PC-9 (cell line): ENCODE data around the gene PRUNE2. TPM values are rescaled to one million over a fixed set of nuclear protein-coding genes. Genes with fewer than 3 reads are reported as not detected.
A peak's percentile ranks its signal among the peaks of the same experiment; 100 is the strongest.

Experiments used
- BruUV-seq: library from RNA; stranded (reverse); fragments of 400-500 nt; replicated peaks from 2 replicates; lab custom pipeline; 2021; lab: Mats Ljungman, UMichigan
- CTCF ChIA-PET: fragments of 300-600 bp; sonication (Branson Sonifier 250); formaldehyde crosslinking; loops from one replicate; lab custom pipeline; 2022; ENCODE audit warnings: antibody characterized with exemption; lab: Charles Lee
- POLR2A ChIA-PET: fragments of 300-600 bp; sonication (Branson Sonifier 250); formaldehyde crosslinking; loops from one replicate; lab custom pipeline; 2022; ENCODE audit warnings: antibody characterized with exemption; ENCODE audit not compliant: unreplicated experiment; lab: Charles Lee
- DNase-seq, 2 experiments: peaks; one replicate each; pipeline versions ENCODE4 v3.0.0 to v3.0.0-alpha.2; 2015 to 2022; ENCODE audit warnings: mixed read lengths in 1 of 2
- H2AFZ ChIP-seq: fragments of 200-600 bp; sonication (generic); 2 replicates; pipeline ENCODE4 v1.8.1; 2017; ENCODE audit warnings: antibody characterized with exemption
- H3F3A ChIP-seq: fragments of 200-600 bp; sonication (generic); 2 replicates; pipeline ENCODE4 v1.8.1; 2017; ENCODE audit warnings: antibody characterized with exemption, mild to moderate bottlenecking, low read depth; ENCODE audit not compliant: insufficient read depth
- H3K27ac ChIP-seq: fragments of 200-600 bp; sonication (generic); 2 replicates; pipeline ENCODE4 v1.6.1; 2016; ENCODE audit warnings: mixed run types
- H3K27me3 ChIP-seq: fragments of 200-600 bp; sonication (generic); 2 replicates; pipeline ENCODE4 v1.6.1; 2016; ENCODE audit warnings: low read depth, mixed run types; ENCODE audit not compliant: insufficient read depth
- H3K36me3 ChIP-seq: fragments of 200-600 bp; sonication (generic); 2 replicates; pipeline ENCODE4 v1.6.1; 2016; ENCODE audit warnings: low read depth, mixed run types
- H3K4me1 ChIP-seq: fragments of 200-600 bp; sonication (generic); replicated peaks from 2 replicates; pipeline ENCODE4 v1.6.1; 2016; ENCODE audit warnings: mixed run types; ENCODE audit not compliant: insufficient read depth
- H3K4me2 ChIP-seq: fragments of 200-600 bp; sonication (generic); 2 replicates; pipeline ENCODE4 v1.6.1; 2017; ENCODE audit warnings: mixed run types
- H3K4me3 ChIP-seq: fragments of 200-600 bp; sonication (generic); 2 replicates; pipeline ENCODE4 v1.6.1; 2016; ENCODE audit warnings: mixed run types
- H3K79me2 ChIP-seq: fragments of 200-600 bp; sonication (generic); 2 replicates; pipeline ENCODE4 v1.6.1; 2017; ENCODE audit warnings: low read depth, mixed run types
- H3K9me2 ChIP-seq: fragments of 200-600 bp; sonication (generic); 2 replicates; pipeline ENCODE4 v1.8.1; 2017; ENCODE audit warnings: mild to moderate bottlenecking; ENCODE audit not compliant: insufficient read depth
- H3K9me3 ChIP-seq: fragments of 200-600 bp; sonication (generic); 2 replicates; pipeline ENCODE4 v1.8.1; 2016; ENCODE audit warnings: low read depth; ENCODE audit not compliant: insufficient read depth
- H4K20me1 ChIP-seq: fragments of 200-600 bp; sonication (generic); 2 replicates; pipeline ENCODE4 v1.8.1; 2017; ENCODE audit not compliant: insufficient read depth
- CTCF ChIP-seq: fragments of 200-600 bp; sonication (generic); conservative IDR thresholded peaks from 2 replicates; pipeline ENCODE4 v1.6.1; 2017; ENCODE audit warnings: mixed run types, antibody characterized with exemption, mild to moderate bottlenecking, moderate library complexity
- EZH2 ChIP-seq: fragments of 200-600 bp; sonication (generic); IDR thresholded peaks from 2 replicates; pipeline ENCODE4 v1.8.0; 2017; ENCODE audit warnings: antibody characterized with exemption, low read depth
- intact Hi-C: fragments of 100-400 bp; cut with micrococcal nuclease; formaldehyde crosslinking; loops from one replicate; pipeline ENCODE4 v1.10.0; 2022; ENCODE audit not compliant: unreplicated experiment
- total RNA-seq: library from RNA; stranded (reverse); gene quantifications from 2 replicates; pipeline ENCODE4 v1.2.3, GENCODE V29; 2021

Gene PRUNE2
- total RNA-seq, 1 experiment from 2014 or later: 0.20 TPM

GRCh38 chr9:76642074-76642473 is 263.8 kb downstream of the PRUNE2 start:
- no peak overlapping the region for H2AFZ ChIP-seq
- H3F3A ChIP-seq: no peaks in the 10 kb centered on the region
- DNase-seq: peak in 1 of 2 experiments; percentile 4
- ChIA-PET CTCF (no interaction called here), POLR2A (no interaction called here)
- no peak overlapping the region for H3K4me3 ChIP-seq
- no peaks in the 10 kb centered on the region for H3K27me3 ChIP-seq
- no peak overlapping the region for H3K4me2 ChIP-seq
- no TSS peak for BruUV-seq
- intact Hi-C loops: no loop called here
- H3K36me3 ChIP-seq: no peaks in the 10 kb centered on the region
- no peaks in the 10 kb centered on the region for H3K79me2 ChIP-seq
- no peaks in the 10 kb centered on the region for H3K9me3 ChIP-seq
- no peak for TF ChIP-seq EZH2
- H3K9me2 ChIP-seq: no peaks in the 10 kb centered on the region
- no peak overlapping the region for H3K27ac ChIP-seq
- no peaks in the 10 kb centered on the region for H4K20me1 ChIP-seq
- no peaks in the 10 kb centered on the region for H3K4me1 ChIP-seq

GRCh38 chr9:76638001-76638400 is 267.9 kb downstream of the PRUNE2 start:
- no peak for TF ChIP-seq CTCF
- no peak for TF ChIP-seq EZH2
- BruUV-seq: no TSS peak
- no peaks in the 10 kb centered on the region for H3K36me3 ChIP-seq
- H3K79me2 ChIP-seq: no peaks in the 10 kb centered on the region
- no peaks in the 10 kb centered on the region for H4K20me1 ChIP-seq
- H3F3A ChIP-seq: no peaks in the 10 kb centered on the region; the same call in 1 of the 2 replicates
- H3K9me3 ChIP-seq: no peaks in the 10 kb centered on the region
- no peak for DNase-seq
- H3K4me2 ChIP-seq: no peak overlapping the region
- H3K4me1 ChIP-seq: peaks cover 16% of the 10 kb centered on the region
- POLR2A ChIA-PET: no interaction called here
- no peaks in the 10 kb centered on the region for H3K9me2 ChIP-seq
- no peaks in the 10 kb centered on the region for H3K27me3 ChIP-seq
- 0 out of 2 replicates have a peak overlapping the region, but pooled peaks have one; percentile 2 for H3K27ac ChIP-seq
- CTCF ChIA-PET: no interaction called here
- intact Hi-C loops: no loop called here
- no peak overlapping the region for H3K4me3 ChIP-seq
- H2AFZ ChIP-seq: no peak overlapping the region; the same call in 1 of the 2 replicates

DNA sequence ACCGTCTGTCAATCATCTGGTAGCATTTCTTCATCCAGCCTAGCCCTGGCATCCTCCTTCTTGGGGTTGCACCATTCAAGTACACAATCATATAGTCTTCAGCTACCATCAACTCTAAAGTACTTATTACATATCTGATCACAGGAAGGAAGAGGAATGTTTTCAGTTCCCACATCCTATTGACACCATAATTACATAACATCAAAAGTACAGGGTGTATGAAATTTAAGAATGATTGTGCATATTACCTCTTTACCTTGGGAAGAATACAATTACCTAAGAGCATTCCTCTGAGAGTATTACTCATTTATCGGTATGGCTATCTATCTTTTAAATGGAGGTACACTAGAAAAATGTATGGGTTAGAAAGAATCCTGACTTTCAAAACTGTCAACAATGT is 268.5 kb downstream of the PRUNE2 start:
- BruUV-seq: no TSS peak
- H3K27ac ChIP-seq: no peak overlapping the region

More for the DNA sequence above, 268.5 kb downstream of the PRUNE2 start:
- Histone ChIP-seq H2AFZ (no peak overlapping the region; the same call in 1 of the 2 replicates), H3K4me1 (peaks cover 16% of the 10 kb centered on the region), H4K20me1 (no peaks in the 10 kb centered on the region), H3F3A (no peaks in the 10 kb centered on the region; the same call in 1 of the 2 replicates), H3K27me3 (no peaks in the 10 kb centered on the region), H3K4me3 (no peak overlapping the region), H3K79me2 (no peaks in the 10 kb centered on the region), H3K9me3 (no peaks in the 10 kb centered on the region), H3K9me2 (no peaks in the 10 kb centered on the region), H3K36me3 (no peaks in the 10 kb centered on the region), H3K4me2 (no peak overlapping the region)
- POLR2A ChIA-PET: no interaction called here
- TF ChIP-seq CTCF (no peak), EZH2 (no peak)
- intact Hi-C loops: no loop called here
- CTCF ChIA-PET: interaction anchor here (0.6 kb wide), 2 partner anchors 23 to 512 kb away, joined by 5 to 13 read pairs; no protein-coding TSS in a partner anchor
- peak in 1 of 2 experiments; percentile 77 for DNase-seq
